ENCODE data around the gene OPCML. TPM values are rescaled to one million over a fixed set of nuclear protein-coding genes. Genes with fewer than 3 reads are reported as not detected.

Gene OPCML
- total RNA-seq, 1 donor from 2014 or later: 0.61 TPM

- TF ChIP-seq CTCF (IDR thresholded peaks at IDR 0.05; ENCODE audit: partially characterized antibody, unreplicated experiment): no peak
- H3K27ac Mint-ChIP-seq (ENCODE audit: unreplicated experiment): no peak overlapping the region
- peaks cover 20% of the 10 kb centered on the region for H3K4me1 Mint-ChIP-seq (ENCODE audit: low read depth, unreplicated experiment)
- DNase-seq: no peak
- H3K27me3 Mint-ChIP-seq (ENCODE audit: unreplicated experiment): no peaks in the 10 kb centered on the region
- peaks cover 6% of the 10 kb centered on the region for H3K9me3 Mint-ChIP-seq (ENCODE audit: unreplicated experiment)
- H3K36me3 Mint-ChIP-seq (ENCODE audit: unreplicated experiment): no peaks in the 10 kb centered on the region
- H3K4me3 Mint-ChIP-seq (ENCODE audit: unreplicated experiment): no peak overlapping the region
These were observed 293.8 kb downstream of the OPCML start for GRCh38 chr11:133238495-133238894.

GRCh38 chr11:133238027-133238426 is 294.3 kb downstream of the OPCML start:
- no peak for TF ChIP-seq CTCF (IDR thresholded peaks at IDR 0.05; ENCODE audit: partially characterized antibody, unreplicated experiment)

GRCh38 chr11:133235381-133235780 is 296.9 kb downstream of the OPCML start:
- Mint-ChIP-seq H3K9me3 (ENCODE audit: unreplicated experiment) (peaks cover 2% of the 10 kb centered on the region), H3K27ac (ENCODE audit: unreplicated experiment) (peak overlapping the region; percentile 64), H3K4me3 (ENCODE audit: unreplicated experiment) (no peak overlapping the region), H3K4me1 (ENCODE audit: low read depth, unreplicated experiment) (peaks cover 35% of the 10 kb centered on the region), H3K27me3 (ENCODE audit: unreplicated experiment) (no peaks in the 10 kb centered on the region), H3K36me3 (ENCODE audit: unreplicated experiment) (peaks cover 6% of the 10 kb centered on the region)
- DNase-seq: no peak
- TF ChIP-seq CTCF (IDR thresholded peaks at IDR 0.05; ENCODE audit: partially characterized antibody, unreplicated experiment): no peak

More at GRCh38 chr11:133238027-133238426, 294.3 kb downstream of the OPCML start:
- DNase-seq: no peak
- H3K27ac Mint-ChIP-seq (ENCODE audit: unreplicated experiment): no peak overlapping the region
- no peaks in the 10 kb centered on the region for H3K27me3 Mint-ChIP-seq (ENCODE audit: unreplicated experiment)
- H3K9me3 Mint-ChIP-seq (ENCODE audit: unreplicated experiment): peaks cover 6% of the 10 kb centered on the region
- H3K4me3 Mint-ChIP-seq (ENCODE audit: unreplicated experiment): no peak overlapping the region
- H3K36me3 Mint-ChIP-seq (ENCODE audit: unreplicated experiment): no peaks in the 10 kb centered on the region
- peaks cover 20% of the 10 kb centered on the region for H3K4me1 Mint-ChIP-seq (ENCODE audit: low read depth, unreplicated experiment)

- Mint-ChIP-seq H3K27me3 (ENCODE audit: unreplicated experiment) (no peaks in the 10 kb centered on the region), H3K27ac (ENCODE audit: unreplicated experiment) (peak overlapping the region; percentile 64), H3K4me3 (ENCODE audit: unreplicated experiment) (no peak overlapping the region), H3K4me1 (ENCODE audit: low read depth, unreplicated experiment) (peaks cover 38% of the 10 kb centered on the region), H3K36me3 (ENCODE audit: unreplicated experiment) (peaks cover 6% of the 10 kb centered on the region), H3K9me3 (ENCODE audit: unreplicated experiment) (peaks cover 2% of the 10 kb centered on the region)
- no peak for DNase-seq
- TF ChIP-seq CTCF (IDR thresholded peaks at IDR 0.05; ENCODE audit: partially characterized antibody, unreplicated experiment): no peak
These were observed 297.4 kb downstream of the OPCML start for GRCh38 chr11:133234883-133235282.

- Mint-ChIP-seq H3K27ac (ENCODE audit: unreplicated experiment) (no peak overlapping the region), H3K27me3 (ENCODE audit: unreplicated experiment) (no peaks in the 10 kb centered on the region), H3K9me3 (ENCODE audit: unreplicated experiment) (peaks cover 2% of the 10 kb centered on the region), H3K4me1 (ENCODE audit: low read depth, unreplicated experiment) (peaks cover 55% of the 10 kb centered on the region), H3K4me3 (ENCODE audit: unreplicated experiment) (no peak overlapping the region), H3K36me3 (ENCODE audit: unreplicated experiment) (peaks cover 6% of the 10 kb centered on the region)
- TF ChIP-seq CTCF (IDR thresholded peaks at IDR 0.05; ENCODE audit: partially characterized antibody, unreplicated experiment): no peak
- no peak for DNase-seq
These were observed 299.6 kb downstream of the OPCML start for GRCh38 chr11:133232665-133233064.
